NCI-H1048 (cell line): ENCODE results near the gene DIS3.
"Not testable (repeated sequence)": the region's sequence is repeated elsewhere in the genome, so short reads cannot be mapped to it uniquely, and the experiment has no call there.

Experiments
- DNase-seq: peaks from one replicate; lab custom pipeline; 2025; lab: John Stamatoyannopoulos, UW

The DIS3 gene

DNA sequence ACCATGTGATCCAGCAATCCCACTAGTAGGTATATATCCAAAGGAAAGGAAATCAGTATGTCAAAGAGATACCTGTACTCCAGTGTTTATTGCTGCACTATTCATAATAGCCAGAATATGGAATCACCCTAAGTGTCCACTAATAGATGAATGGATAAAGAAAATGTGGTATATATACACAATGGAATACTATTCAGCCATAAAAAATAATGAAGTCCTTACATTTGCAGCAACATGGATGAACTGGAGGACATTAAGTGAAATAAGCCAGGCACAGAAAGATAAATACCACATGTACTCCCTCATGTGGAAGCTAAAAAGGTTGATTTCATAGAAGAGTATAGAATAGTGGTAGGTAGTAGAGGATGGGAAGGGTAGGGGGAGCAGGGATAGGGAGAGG, 30.5 kb downstream of the DIS3 start:
- DNase-seq, result no peak

DNA sequence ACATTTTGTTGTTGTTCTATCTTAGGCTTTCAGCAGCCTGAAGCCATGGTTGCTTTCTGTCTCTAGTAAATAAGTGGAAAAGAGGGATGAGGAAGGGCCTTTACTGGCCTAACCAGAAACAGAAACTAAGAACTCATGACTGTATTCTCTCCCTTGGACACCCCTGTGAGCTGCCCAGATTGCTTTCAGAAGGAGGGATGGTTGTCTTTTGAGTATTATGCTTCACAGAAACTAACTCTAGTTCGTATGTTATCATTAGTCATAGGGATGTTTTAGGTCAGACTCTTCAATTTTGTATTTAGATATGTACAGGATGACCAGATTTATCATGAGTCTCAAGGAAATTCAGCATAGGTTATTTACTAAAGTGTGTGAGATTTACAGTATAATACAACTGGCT, 36.4 kb downstream of the DIS3 start:
- no peak for DNase-seq

DNA sequence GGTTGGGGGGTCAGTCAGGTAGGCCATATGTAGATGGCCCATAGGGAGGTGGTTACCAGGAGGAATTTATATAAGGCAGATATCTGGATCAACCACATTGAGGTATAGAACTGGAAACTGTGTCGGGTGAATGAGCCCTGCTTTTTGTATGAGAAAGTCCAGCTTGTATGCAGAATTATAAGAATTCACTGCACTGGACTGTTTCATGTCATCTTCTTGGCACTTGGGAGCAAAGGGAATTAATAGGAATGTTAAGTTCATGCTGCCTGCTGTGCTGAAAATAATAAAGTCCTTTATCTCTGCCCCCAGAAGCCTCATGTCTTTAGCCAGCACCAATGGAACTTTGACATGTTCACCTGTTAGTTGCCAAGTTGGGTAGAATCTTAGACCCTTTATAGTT, 41.7 kb downstream of the DIS3 start:
- DNase-seq, result no peak

DNA sequence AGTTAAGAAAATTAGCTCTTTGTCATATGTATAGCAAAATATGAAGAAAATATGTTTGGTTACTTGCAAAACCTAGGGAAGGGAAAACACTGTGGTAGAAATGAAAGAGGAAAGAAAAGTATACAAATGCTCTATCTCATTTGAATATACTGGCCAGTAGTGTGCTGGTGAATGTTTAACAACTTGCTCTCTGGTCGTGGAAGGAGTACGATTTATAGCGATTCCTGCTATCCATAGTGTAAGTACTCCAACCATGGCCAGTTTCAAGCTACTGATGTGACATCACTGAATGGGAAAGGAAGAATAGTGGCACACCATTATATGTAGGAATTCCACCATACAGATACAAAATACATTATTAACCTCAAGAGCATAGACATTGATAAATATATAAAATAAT, 44.7 kb downstream of the DIS3 start:
- DNase-seq, result no peak

DNA sequence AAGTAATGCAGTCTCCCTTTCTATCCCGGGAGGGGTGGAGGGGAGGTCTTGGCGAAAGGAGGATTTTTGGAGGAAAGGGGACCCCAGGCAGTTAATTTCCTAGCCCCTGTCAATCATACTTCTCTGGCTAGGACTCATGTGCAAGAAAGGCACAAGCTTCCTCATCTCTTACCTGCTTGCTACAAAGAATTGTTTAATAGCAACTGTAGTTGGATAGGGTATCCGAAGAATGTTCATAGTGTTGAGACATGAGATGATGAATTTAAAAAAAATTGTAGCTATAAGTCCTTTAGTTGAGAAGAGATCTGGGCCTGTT, 53.5 kb downstream of the DIS3 start:
- DNase-seq, result no peak

DNA sequence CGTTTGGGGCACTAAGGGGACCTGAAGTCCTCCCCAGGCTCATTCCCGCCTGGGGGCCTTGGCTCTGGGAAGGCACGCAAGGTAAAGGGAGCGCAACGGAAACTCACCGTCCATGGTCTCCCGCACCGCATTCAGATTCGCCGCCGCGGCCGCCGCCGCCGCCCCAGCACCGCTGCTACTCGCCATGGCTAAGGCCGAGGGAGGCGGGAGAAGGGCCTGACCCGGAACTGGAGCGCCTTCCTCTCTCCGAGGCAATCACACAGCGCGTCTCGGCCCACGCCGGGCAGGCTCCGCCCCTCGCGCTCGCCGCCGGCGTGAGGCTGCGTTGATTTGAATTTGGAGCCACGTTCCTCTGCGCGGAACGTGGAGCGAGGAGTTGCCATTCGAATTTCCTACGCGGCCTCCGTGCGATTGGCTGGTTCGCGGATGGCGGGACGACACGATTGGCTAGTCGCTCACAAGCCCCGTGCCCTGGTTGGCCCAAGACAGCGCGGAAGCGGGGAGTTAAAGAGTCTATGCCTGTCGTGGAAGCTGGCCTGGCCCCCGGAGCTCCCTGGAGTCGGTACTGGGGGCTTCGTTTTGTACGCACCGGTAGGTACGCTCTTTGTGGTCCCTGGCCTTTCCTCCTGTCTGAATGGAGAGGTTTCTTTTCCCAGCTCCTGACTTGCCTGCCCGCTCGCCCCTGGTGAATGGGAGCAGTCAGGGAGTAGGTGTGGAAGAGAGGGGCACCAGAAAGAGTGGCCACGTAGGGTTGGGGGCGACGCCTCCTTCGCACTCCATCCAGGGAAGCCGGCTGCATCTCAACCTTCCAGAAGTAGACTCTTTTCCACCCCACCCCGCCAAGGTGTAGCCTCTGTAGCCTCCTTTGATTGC, 54.0 kb downstream of the DIS3 start, which contains the start of the genes BORA and MZT1:
BORA (plus strand) TSS at position 507 of the 873 bp plus-strand sequence. CDS start 1,018 bp downstream, outside the sequence.
MZT1 (minus strand) TSS at position 213 of the 873 bp plus-strand sequence; CDS start at position 186, 27 bp downstream.
- peak; percentile 95 for DNase-seq

DNA sequence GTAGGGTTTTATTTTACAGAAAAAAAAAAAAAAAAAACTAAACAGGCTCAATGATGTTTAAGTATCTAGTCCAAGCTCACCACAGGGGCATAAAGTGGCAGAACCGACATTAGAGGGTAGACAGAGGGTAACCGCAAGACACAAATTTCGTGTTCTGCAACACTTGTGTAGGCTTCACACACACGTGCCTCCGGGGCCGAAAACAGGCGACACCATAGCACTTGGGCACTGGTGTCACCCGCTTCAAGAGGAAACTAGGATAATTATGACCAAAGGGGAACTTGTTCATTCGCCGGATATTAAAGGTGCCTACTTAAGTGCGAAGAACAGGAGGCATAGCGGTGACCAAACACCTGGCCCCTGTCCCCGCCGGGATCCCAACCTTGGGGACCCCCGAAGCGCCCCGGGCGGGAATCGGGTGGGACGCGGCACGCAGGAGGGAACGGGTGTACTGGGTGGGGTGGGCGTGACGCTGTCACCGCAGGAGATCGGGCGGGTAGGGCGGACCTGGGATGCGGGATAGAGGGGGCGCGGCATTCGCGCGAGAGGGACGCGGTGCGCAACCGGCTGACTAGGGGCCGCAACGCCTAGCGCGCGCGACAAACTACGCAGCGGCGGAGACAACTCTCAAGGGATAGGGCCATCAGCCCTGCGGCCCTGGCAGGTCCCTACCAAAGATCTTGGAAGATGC, 54.8 kb downstream of the DIS3 start:
- DNase-seq, result no peak

DNA sequence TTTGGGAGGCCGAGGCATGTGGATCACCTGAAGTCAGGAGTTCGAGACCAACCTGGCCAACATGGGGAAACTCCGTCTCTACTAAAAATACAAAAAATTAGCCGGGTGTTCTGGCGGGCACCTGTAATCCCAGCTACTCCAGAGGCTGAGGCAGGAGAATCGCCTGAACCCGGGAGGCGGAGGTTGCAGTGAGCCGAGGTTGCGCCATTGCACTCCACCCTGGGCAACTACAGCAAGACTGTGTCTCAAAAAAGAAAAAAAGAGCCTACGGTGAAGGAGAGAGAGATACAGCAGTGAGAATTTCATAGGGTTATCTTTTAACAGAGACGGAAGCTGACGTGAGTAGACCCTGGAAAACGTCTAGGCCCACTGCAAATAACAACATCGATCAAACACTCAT, 55.5 kb downstream of the DIS3 start:
- DNase-seq, result not testable (repeated sequence)

DNA sequence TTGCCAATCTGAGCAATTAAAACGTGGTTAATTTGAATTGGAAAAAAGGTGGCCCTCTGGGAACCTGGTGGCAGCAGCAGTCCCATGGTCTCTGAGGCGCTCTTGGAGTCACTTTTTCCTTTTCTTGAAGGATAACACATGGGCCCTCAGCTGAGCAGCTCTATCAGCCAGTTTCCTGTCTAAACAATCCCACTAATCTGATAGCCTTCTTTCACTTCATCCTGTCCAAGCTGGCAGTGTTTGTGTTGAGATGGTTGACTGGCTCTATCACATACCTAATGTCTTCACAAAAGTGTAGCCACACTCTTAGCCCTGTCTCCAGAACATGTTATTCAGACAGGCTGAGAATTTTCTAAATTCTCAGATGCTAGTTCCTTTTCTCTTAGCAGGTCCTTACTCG, 64.9 kb downstream of the DIS3 start:
- DNase-seq, result no peak
